PC-3 (cell line): ENCODE measurements around the gene NFXL1. TPM values are rescaled to one million over a fixed set of nuclear protein-coding genes. Genes with fewer than 3 reads are reported as not detected.
A peak's percentile ranks its signal among the peaks of the same experiment; 100 is the strongest.
"Not testable (repeated sequence)": the region's sequence is repeated elsewhere in the genome, so short reads cannot be mapped to it uniquely, and the experiment has no call there.

Source experiments
- ATAC-seq: fragments of 200-7000 bp; cut with Tn5 transposase; 2 replicates; pipeline ENCODE4 v1.9.1; 2020; ENCODE audit warnings: mild to moderate bottlenecking, moderate library complexity
- BruUV-seq: library from RNA; stranded (reverse); fragments of 400-500 nt; replicated peaks from 2 replicates; lab custom pipeline; 2021; lab: Mats Ljungman, UMichigan
- CTCF ChIA-PET: fragments of 300-600 bp; sonication (Branson Sonifier 250); formaldehyde crosslinking; loops from one replicate; lab custom pipeline; 2022; ENCODE audit warnings: antibody characterized with exemption; lab: Charles Lee
- POLR2A ChIA-PET: fragments of 300-600 bp; sonication (Branson Sonifier 250); formaldehyde crosslinking; loops from one replicate; lab custom pipeline; 2022; ENCODE audit warnings: antibody characterized with exemption; ENCODE audit not compliant: unreplicated experiment; lab: Charles Lee
- DNase-seq: peaks from one replicate; pipeline ENCODE4 v3.0.0-alpha.2; 2015
- H2AFZ ChIP-seq: fragments of 300-600 bp; sonication (generic); 2 replicates; pipeline ENCODE4 v1.6.0; 2016; ENCODE audit warnings: antibody characterized with exemption, low read length
- H3F3A ChIP-seq: fragments of 300-600 bp; sonication (generic); one replicate; pipeline ENCODE4 v1.6.0; 2017; ENCODE audit warnings: antibody characterized with exemption, low read length, control low read depth, mild to moderate bottlenecking; ENCODE audit not compliant: unreplicated experiment
- H3K27ac ChIP-seq: fragments of 300-600 bp; sonication (generic); 2 replicates; pipeline ENCODE4 v1.5.1; 2016; ENCODE audit warnings: mild to moderate bottlenecking, low read length
- H3K27me3 ChIP-seq: fragments of 300-600 bp; sonication (generic); 2 replicates; pipeline ENCODE4 v1.6.1; 2016; ENCODE audit warnings: low read length, mixed read lengths
- H3K36me3 ChIP-seq: fragments of 300-600 bp; sonication (generic); 2 replicates; pipeline ENCODE4 v1.6.1; 2016; ENCODE audit warnings: low read depth, mixed run types, low read length, mixed read lengths
- H3K4me1 ChIP-seq: fragments of 300-600 bp; sonication (generic); 2 replicates; pipeline ENCODE4 v1.5.1; 2016; ENCODE audit warnings: low read length; ENCODE audit not compliant: insufficient read depth
- H3K4me2 ChIP-seq: fragments of 300-600 bp; sonication (generic); 2 replicates; pipeline ENCODE4 v1.6.0; 2016; ENCODE audit warnings: low read length
- H3K4me3 ChIP-seq: fragments of 300-600 bp; sonication (generic); 2 replicates; pipeline ENCODE4 v1.5.1; 2016; ENCODE audit warnings: mild to moderate bottlenecking, low read length, mixed read lengths
- H3K79me2 ChIP-seq: fragments of 300-600 bp; sonication (generic); 2 replicates; pipeline ENCODE4 v1.6.1; 2017; ENCODE audit warnings: low read length, mixed read lengths
- H3K9ac ChIP-seq: fragments of 300-600 bp; sonication (generic); 2 replicates; pipeline ENCODE4 v1.6.0; 2016; ENCODE audit warnings: mild to moderate bottlenecking, low read length
- H3K9me2 ChIP-seq: fragments of 300-600 bp; sonication (generic); replicated peaks from 2 replicates; pipeline ENCODE4 v1.6.1; 2016; ENCODE audit warnings: mixed run types, low read length, mixed read lengths
- H3K9me3 ChIP-seq: fragments of 300-600 bp; sonication (generic); 2 replicates; pipeline ENCODE4 v1.6.1; 2016; ENCODE audit warnings: low read length, mixed read lengths
- H4K20me1 ChIP-seq: fragments of 300-600 bp; sonication (generic); 2 replicates; pipeline ENCODE4 v1.6.1; 2016; ENCODE audit warnings: low read length, mixed read lengths
- CTCF ChIP-seq: fragments of 300-600 bp; sonication (generic); conservative IDR thresholded peaks from 2 replicates; pipeline ENCODE4 v1.5.1; 2017; ENCODE audit warnings: antibody characterized with exemption, low read depth, mild to moderate bottlenecking, low read length
- EZH2phosphoT487 ChIP-seq: fragments of 300-600 bp; sonication (generic); IDR thresholded peaks from 2 replicates; pipeline ENCODE4 v1.6.1; 2018; ENCODE audit warnings: mild to moderate bottlenecking, antibody characterized with exemption, low read length, borderline replicate concordance
- intact Hi-C: fragments of 100-400 bp; cut with micrococcal nuclease; formaldehyde crosslinking; loops from 2 replicates; pipeline ENCODE4 v1.9.0; 2023
- total RNA-seq: library from RNA; depleted of rRNA; stranded (reverse); fragments of >200 nt; gene quantifications from 2 replicates; pipeline ENCODE4 v1.2.3, GENCODE V29; 2014

The NFXL1 gene
- total RNA-seq, 1 experiment from 2014 or later = 14.7 TPM

GRCh38 chr4:47926667-47927258, 12.4 kb upstream of the NFXL1 start:
- peak; percentile 97 for ATAC-seq
- Histone ChIP-seq H3K9me3 (no peaks in the 10 kb centered on the region), H3K27ac (no peak overlapping the region), H2AFZ (peak overlapping the region; percentile 78), H4K20me1 (no peaks in the 10 kb centered on the region), H3K4me2 (peak overlapping the region; percentile 90), H3K79me2 (no peaks in the 10 kb centered on the region), H3K36me3 (no peaks in the 10 kb centered on the region), H3K4me3 (peak overlapping the region; percentile 65), H3K4me1 (peaks cover 11% of the 10 kb centered on the region), H3K27me3 (no peaks in the 10 kb centered on the region), H3F3A (no peaks in the 10 kb centered on the region), H3K9ac (no peak overlapping the region), H3K9me2 (no peaks in the 10 kb centered on the region)
- BruUV-seq = no TSS peak
- TF ChIP-seq EZH2phosphoT487 (no peak), CTCF (peak; percentile 72)
- intact Hi-C loops = loop anchor here (1.0 to 5.0 kb wide), 2 partner anchors 91 to 161 kb away; partner anchors contain the start of genes CNGA1 and NIPAL1
- ChIA-PET POLR2A (no interaction called here), CTCF (no interaction called here)
- peak; percentile 67 for DNase-seq

- H3K36me3 ChIP-seq, H3K4me2 ChIP-seq, DNase-seq, H3K9me2 ChIP-seq, H4K20me1 ChIP-seq, H3K4me1 ChIP-seq, BruUV-seq, H3K27me3 ChIP-seq, intact Hi-C loops, ATAC-seq, H3K4me3 ChIP-seq, CTCF ChIA-PET, H2AFZ ChIP-seq, H3F3A ChIP-seq, H3K9me3 ChIP-seq, POLR2A ChIA-PET, H3K79me2 ChIP-seq, H3K27ac ChIP-seq, H3K9ac ChIP-seq: not testable (repeated sequence)
Observed at GRCh38 chr4:47923261-47923608, 8.9 kb upstream of the NFXL1 start.

GRCh38 chr4:47922436-47923260, 8.3 kb upstream of the NFXL1 start:
- H3K27me3 ChIP-seq, H4K20me1 ChIP-seq, intact Hi-C loops, BruUV-seq, H3K4me1 ChIP-seq, H3K9me3 ChIP-seq, CTCF ChIA-PET, POLR2A ChIA-PET, H3K9ac ChIP-seq, H2AFZ ChIP-seq, H3K36me3 ChIP-seq, H3K4me2 ChIP-seq, DNase-seq, ATAC-seq, H3F3A ChIP-seq, H3K27ac ChIP-seq, H3K9me2 ChIP-seq, H3K4me3 ChIP-seq, H3K79me2 ChIP-seq: not testable (repeated sequence)

GRCh38 chr4:47917163-47917562, 2.8 kb upstream of the NFXL1 start:
- H3K4me3 ChIP-seq, H3K9me3 ChIP-seq, H3K9ac ChIP-seq, BruUV-seq, H3F3A ChIP-seq, POLR2A ChIA-PET, H3K27ac ChIP-seq, H3K4me1 ChIP-seq, intact Hi-C loops, H3K4me2 ChIP-seq, DNase-seq, CTCF ChIA-PET, H3K36me3 ChIP-seq, H3K9me2 ChIP-seq, H4K20me1 ChIP-seq, ATAC-seq, H2AFZ ChIP-seq, H3K27me3 ChIP-seq: not testable (repeated sequence)
- H3K79me2 ChIP-seq = peaks cover 21% of the 10 kb centered on the region
